ENCODE results near the gene SSH2.

Gene SSH2

DNA sequence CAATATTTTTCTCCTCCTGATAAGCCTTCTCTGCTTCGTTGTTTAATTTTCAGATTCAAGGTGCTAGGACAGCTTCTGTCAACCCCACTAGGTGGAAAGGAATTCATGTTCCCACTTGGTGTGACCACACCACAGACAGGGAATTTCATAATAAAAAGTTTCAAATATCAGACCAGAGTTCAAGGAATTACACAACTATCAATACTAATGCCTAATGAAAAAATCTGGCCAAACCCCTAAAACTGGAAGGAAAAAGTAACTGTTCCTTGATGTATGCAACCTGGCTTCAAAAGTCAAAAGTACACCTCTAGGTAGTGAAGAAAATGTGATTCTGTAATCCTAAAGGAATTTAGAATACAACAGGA lies 219.5 kb downstream of the SSH2 start:
- H3K4me3 ChIP-seq (ENCODE audit: control insufficient read depth, low read depth, low read length): no peak overlapping the region
- TF ChIP-seq, protein P1, sequence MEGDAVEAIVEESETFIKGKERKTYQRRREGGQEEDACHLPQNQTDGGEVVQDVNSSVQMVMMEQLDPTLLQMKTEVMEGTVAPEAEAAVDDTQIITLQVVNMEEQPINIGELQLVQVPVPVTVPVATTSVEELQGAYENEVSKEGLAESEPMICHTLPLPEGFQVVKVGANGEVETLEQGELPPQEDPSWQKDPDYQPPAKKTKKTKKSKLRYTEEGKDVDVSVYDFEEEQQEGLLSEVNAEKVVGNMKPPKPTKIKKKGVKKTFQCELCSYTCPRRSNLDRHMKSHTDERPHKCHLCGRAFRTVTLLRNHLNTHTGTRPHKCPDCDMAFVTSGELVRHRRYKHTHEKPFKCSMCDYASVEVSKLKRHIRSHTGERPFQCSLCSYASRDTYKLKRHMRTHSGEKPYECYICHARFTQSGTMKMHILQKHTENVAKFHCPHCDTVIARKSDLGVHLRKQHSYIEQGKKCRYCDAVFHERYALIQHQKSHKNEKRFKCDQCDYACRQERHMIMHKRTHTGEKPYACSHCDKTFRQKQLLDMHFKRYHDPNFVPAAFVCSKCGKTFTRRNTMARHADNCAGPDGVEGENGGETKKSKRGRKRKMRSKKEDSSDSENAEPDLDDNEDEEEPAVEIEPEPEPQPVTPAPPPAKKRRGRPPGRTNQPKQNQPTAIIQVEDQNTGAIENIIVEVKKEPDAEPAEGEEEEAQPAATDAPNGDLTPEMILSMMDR (IDR thresholded peaks at IDR 0.05; ENCODE audit: control insufficient read depth, insufficient read depth, low read depth, low read length, missing control alignments): no peak
- no peak for DNase-seq (ENCODE audit: low read depth)

DNA sequence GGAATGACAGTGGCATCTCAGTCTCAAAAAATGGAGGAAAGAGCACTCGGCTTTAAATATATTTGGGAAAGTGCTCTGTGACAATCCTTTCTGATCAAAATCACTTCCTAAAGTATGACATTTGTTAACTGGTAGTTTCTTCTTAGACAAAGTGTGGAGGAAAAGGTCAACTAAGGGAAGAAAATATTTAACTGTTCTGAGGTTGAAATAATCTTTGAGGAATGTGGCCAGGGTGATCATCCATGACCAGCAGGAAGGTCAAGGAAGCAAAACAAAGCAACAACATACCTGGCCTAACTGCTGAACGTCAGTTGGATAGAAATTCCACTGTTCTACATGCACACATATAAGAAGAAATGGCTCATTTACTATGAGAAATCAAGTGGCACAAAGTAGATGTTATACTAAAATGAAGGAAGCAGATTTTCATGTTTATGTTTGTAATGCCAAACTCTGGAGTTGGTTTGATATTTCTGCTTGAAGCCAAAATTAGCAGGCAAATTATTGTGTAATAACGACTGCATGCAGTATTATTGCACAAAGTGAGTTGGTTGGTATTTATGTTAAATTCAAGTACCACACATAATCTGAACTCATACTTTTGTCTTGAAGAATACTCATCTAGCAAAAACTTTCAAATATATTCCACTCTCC lies 220.0 kb downstream of the SSH2 start:
- DNase-seq (ENCODE audit: low read depth): no peak
- TF ChIP-seq, protein P1 (IDR thresholded peaks at IDR 0.05; ENCODE audit: control insufficient read depth, insufficient read depth, low read depth, low read length, missing control alignments): no peak
- H3K4me3 ChIP-seq (ENCODE audit: control insufficient read depth, low read depth, low read length): no peak overlapping the region

DNA sequence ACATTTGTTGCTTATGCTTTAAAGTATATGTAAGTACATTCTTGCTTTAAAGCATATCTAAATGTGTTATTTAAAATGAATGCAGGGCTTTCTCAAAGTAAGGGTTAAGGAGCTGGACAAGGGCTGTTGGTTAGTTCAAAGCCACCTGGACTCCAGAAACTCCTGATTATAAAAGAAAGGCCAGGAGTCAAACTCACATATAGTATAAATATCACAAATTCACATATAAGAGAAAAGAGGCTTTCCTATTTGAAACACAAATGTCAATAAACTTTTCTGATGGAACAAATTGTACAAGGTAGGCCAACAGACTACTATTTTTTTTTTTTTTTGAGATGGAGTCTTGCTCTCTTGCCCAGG lies 222.8 kb downstream of the SSH2 start:
- no peak overlapping the region for H3K4me3 ChIP-seq (ENCODE audit: control insufficient read depth, low read depth, low read length)
- TF ChIP-seq, protein P1 (IDR thresholded peaks at IDR 0.05; ENCODE audit: control insufficient read depth, insufficient read depth, low read depth, low read length, missing control alignments): no peak
- DNase-seq (ENCODE audit: low read depth): no peak

DNA sequence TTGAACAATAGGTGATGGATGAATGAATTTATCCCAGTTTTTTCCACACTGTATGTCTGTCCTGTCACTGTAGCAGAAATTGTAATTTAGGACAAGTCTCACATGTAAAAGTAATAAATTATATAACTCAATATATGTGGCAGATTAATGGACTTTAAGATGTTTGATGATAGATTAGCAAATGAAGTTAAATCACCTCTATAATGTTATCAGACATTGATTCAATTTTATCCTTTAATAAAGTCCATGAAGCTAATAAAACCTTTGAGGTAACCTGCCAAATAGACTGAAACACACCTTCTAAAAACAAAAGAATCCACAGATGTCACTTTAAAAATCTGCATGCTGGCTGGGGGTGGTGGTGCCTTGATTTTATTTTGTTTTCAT lies 224.0 kb downstream of the SSH2 start:
- TF ChIP-seq, protein P1 (IDR thresholded peaks at IDR 0.05; ENCODE audit: control insufficient read depth, insufficient read depth, low read depth, low read length, missing control alignments): no peak
- no peak overlapping the region for H3K4me3 ChIP-seq (ENCODE audit: control insufficient read depth, low read depth, low read length)
- DNase-seq (ENCODE audit: low read depth): no peak

DNA sequence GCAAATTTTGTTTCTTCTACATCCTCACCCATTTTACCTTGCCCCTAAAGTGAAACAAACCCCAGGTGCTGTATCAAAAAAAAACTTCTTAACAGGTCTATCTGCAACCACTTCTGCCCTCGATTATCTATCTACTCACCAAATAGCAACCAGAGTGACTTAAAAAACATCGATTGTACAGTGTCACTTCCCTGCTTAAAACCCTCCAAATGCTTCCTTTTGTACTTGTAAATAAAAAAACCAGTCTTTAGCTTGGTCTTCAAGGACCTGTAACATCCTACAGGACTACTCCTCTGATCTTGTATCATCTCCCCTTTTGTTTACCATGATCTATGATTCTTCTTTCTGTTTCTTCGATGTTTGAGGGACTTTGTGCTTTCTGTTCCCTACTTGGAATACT lies 224.6 kb downstream of the SSH2 start:
- no peak for DNase-seq (ENCODE audit: low read depth)
- no peak overlapping the region for H3K4me3 ChIP-seq (ENCODE audit: control insufficient read depth, low read depth, low read length)
- TF ChIP-seq, protein P1 (IDR thresholded peaks at IDR 0.05; ENCODE audit: control insufficient read depth, insufficient read depth, low read depth, low read length, missing control alignments): no peak

DNA sequence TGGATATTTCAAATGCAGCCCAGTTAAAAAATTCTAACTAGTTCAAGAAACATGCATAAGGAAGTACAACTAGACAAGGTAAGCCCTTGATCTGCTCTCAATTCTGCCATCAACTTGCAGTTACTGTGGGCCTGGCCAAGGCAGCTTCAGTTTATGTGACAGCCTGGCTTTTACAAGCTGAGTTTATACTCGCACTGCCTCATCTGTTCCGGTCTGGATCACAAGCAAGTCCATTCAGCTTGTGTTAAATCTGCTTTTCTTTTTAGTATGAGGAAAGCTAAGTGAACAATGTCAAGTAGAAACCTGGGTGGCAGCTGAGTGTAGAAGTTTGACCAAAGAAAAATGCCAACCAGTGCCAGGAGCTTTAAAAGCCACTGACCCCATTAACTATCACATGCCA lies 230.7 kb downstream of the SSH2 start:
- no peak for DNase-seq (ENCODE audit: low read depth)
- TF ChIP-seq, protein P1 (IDR thresholded peaks at IDR 0.05; ENCODE audit: control insufficient read depth, insufficient read depth, low read depth, low read length, missing control alignments): no peak
- no peak overlapping the region for H3K4me3 ChIP-seq (ENCODE audit: control insufficient read depth, low read depth, low read length)

DNA sequence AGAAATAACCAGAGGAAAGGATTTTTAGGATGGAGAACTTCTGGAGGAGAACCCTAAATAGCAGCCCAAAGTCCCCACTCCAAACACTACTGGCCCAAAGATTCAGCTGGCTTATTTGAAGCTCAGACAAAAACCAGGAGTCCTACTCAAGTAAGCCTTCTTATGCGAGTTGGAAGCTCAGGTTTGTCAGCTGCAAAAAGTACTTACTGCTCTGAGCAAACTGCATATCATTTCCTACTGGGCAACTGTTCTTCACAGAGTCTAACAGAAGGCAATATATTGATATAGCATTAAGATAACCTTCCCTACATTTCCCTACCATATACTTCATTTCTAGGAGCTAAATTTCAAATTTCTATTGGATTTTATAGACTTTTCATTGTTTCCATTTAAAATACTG lies 231.2 kb downstream of the SSH2 start:
- no peak overlapping the region for H3K4me3 ChIP-seq (ENCODE audit: control insufficient read depth, low read depth, low read length)
- TF ChIP-seq, protein P1 (IDR thresholded peaks at IDR 0.05; ENCODE audit: control insufficient read depth, insufficient read depth, low read depth, low read length, missing control alignments): no peak
- no peak for DNase-seq (ENCODE audit: low read depth)
